ENCODE data around the gene ARHGDIB.

The ARHGDIB gene

DNA sequence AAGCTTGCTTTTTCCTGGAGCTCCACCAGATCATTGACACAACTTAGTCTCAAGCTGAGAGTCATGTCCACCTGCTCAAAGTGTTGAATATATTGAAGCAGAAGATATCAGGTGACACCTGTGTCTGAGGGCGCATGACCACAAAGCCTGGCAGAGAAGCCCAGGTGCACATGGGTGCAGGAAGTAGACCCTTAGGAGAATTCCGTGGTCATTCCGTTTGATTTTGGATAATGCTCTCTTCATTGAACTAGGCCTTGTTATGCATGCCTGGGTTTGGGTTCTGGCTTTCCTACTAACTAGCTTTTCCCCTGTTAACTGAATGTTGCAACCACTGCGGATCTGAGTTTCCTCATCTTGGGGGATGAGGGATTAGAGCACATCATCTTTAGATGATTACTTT, 7.1 kb downstream of the ARHGDIB start:
- DNase-seq: peak; percentile 4

- no peak for DNase-seq
Measured at GRCh38 chr12:14953752-14954151, 7.6 kb downstream of the ARHGDIB start.

- DNase-seq: peak; percentile 67
Measured at GRCh38 chr12:14952299-14952921, 9.0 kb downstream of the ARHGDIB start.

DNA sequence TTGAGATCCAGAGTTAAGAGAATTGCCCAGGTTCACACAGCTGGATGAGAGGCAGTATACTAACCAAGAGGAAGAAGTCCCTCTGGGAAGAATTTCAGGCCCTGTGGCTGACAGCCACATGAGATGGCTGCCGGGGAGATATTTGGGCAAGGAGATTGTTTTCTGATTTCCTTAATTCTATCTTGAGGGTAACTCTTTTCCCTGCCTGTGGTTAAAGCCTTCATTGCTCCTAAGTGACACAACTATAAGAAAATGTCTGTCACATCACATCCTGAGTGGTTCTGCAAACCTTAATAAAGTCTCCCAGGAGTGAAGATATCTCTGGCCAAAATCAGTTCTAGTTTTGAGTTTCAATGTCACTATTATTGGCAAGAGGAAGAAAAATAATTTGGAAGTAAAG, 9.6 kb downstream of the ARHGDIB start:
- no peak for DNase-seq

DNA sequence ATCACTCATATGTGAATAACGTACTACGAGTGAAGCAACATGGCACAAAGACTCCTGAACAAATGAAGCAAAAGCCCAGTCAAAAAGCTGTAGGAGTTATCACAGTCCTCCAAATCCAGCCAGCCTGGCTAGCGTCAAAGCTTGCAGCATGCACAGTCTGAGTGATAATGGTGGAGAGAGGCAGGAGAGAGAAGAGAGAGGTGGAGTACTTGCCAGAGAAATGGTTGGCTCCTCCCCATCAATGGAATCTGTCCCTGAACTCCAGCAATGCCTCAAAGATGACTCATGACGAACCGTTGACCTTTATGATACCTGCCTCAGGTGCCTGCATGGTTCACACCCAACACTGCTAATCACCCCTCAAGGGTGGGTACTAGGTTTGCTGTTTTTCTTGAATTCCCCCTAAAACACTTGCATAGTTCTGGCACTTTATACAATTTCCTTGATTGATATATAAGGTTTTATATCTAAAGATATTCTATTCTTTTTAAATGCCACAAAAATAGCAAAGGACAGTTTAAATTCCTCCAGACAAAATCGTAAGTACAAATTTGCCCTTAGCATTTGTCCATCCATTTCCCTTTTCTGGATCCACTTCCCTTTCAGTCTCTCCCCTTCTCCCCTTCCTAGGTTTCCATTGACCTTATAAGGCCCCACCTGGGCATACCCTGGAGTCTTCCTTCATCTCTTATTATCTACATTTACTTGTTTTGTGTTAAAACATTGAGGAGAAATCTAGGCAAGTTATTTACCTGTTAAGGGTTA, 10.2 kb downstream of the ARHGDIB start:
- no peak for DNase-seq

- no peak for DNase-seq
Measured at GRCh38 chr12:14950421-14950820, 11.0 kb downstream of the ARHGDIB start.

DNA sequence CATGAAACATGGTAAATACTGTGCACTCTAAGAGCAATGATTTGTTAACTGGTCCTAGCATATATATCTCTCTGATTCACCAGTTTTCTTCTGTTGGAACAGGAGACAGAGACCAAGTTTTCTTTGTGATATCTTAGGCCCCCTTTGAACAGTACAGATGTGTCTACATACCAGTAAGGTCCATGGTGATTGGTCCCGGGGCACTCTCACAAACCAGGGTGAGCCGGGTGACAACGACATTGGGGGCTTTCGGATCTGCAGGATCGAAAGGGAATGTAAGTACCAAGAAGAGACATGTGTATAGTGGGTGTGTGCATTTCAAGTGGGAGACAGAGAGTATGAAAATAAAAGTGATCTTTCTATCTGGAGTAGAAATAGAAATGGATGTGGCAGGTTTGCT, 11.8 kb downstream of the ARHGDIB start:
- DNase-seq: no peak

DNA sequence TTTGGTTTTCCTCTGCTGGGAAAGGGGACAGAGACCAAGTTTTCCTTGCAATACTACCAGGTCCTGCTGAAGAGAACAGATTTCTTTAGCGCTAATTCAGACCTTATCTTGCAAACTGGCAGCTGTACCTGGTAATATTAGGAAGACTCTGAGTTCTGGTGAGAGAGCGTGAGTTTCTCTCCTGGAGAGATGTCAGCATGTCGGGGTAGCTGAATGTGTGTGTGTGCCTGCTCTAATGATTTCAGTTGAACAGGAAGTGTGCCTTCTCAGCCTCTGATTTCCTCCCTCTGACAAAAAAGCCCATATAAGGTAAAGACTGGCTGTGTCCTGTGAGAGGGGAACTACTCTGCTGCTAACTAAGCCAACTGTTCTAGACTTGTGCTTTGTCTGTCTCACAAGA, 12.7 kb downstream of the ARHGDIB start:
- DNase-seq: peak; percentile 11

GRCh38 chr12:14946861-14947260, 14.5 kb downstream of the ARHGDIB start:
- no peak for DNase-seq

DNA sequence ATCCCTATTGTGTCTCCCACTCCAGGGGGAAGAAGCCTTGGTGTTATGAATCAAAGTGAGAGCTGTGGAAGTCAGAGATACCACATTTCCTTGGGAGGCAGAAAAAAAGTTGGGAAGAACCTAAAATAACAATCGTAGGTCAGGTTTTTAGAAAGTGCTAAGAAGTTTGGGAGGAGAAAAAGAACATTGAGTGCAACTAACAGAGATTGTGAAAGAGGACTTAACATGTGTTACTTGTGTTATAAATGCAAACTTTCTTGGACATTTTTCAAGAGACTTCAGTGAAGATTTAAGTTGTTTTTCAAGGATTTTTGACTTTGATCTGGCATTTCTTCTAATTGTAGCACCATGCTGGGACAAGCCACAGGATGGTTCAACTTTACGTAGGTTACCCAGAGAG, 15.2 kb downstream of the ARHGDIB start:
- DNase-seq: no peak

DNA sequence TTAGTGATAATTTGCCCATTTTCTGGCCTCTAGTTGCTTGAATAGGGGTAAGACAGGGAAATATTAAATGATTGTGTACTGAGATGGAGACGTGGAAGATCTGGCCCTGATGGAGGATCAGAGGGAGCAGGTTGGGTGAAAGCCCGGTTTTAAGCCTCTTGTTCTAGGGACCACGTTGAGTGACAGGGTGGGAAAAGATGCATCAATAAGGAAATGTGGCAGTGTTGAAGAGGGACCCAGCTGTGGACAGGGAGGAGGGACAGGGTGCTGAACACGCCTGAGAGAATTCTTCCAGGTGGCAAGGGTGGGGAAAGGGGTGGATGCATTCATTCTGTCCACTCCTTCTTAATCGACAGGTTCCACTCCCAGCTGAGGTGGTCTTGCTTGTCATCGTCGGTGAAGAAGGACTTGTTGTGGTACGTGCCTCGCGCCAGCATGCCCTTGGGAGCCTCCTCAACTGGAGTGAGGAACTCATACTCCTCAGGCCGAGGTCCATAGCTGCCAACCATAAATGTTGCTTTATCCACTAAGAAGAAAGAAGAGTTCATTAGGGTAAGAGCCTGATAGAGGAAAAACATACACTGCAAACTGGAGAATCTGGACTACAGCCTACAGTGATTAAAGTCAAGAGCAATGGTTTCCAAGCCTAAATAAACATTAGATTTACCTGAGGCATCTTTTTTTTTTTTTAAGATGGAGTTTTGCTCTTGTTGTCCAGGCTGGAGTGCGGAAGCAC, 19.0 kb downstream of the ARHGDIB start:
- DNase-seq: peak; percentile 27

DNA sequence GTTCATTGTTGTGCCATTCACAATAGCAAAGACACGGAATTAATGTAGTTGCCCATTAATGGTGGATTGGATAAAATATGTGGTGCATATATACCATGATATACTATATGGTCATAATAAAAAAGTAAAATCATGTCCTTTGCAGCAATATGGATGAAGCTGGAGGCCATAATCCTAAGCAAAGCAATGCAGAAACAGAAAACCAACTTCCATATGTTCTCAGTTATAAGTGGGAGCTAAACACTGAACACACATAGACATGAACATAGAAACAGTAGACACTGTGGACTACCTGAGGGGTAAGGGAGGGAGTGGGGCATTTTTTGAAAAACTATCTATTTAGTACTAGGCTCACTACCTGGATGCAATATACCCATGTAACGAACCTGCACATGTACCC, 20.0 kb downstream of the ARHGDIB start:
- DNase-seq: no peak

DNA sequence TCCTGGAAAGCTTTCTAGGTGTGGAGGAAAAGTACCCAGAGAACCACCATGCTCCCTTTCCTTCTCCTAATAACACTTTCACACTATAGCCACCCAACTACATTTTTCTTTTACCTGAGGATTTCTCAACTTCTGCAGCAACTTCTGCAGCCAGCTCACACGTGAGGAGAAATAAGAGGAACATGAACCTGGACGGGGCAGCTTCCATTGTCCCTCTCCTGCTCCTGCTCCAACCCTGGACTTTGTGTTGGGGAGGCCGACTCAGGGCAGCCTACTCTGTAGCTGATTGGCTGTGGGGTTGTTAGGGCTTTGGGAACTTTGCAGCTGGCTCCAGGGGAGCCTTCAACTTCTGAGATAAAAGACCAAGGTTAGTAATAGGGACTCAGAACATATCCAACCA, 23.1 kb downstream of the ARHGDIB start, which contains the start of gene ERP27:
ERP27 (minus strand) TSS at position 237 of the 400 bp plus-strand sequence; CDS start at position 208, 29 bp downstream.
- no peak for DNase-seq

- DNase-seq: no peak
Measured at GRCh38 chr12:14937689-14938088, 23.7 kb downstream of the ARHGDIB start.

- DNase-seq: no peak
Measured at GRCh38 chr12:14937014-14937413, 24.4 kb downstream of the ARHGDIB start.

DNA sequence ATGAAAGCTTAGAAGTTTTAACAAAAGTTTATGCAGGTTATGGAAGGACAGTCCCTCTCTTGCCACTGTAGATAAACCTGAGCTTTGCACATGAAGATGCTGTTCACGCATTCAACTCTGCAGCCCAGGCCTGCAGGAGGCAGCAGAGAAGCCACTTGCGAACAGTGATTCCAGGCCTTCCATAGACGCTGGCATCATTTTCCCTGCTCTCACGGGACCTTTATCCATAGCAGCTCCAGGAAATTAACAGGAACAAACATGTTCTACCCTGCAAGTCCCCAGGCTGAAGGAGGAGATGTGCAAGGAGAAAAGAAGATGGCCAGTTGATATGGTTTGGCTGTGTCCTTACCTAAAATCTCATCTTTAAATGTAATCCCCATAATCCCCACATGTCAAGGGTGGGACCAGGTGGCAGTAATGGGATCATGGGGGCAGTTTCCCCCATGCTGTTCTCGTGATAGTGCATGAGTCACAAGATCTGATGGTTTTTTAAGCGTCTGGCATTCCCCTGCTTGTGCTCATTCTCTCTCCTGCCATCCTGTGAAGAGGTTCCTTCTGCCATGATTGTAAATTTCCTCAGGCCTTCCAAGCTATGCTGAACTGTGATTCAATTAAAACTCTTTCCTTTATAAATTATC, 25.1 kb downstream of the ARHGDIB start:
- DNase-seq: no peak

DNA sequence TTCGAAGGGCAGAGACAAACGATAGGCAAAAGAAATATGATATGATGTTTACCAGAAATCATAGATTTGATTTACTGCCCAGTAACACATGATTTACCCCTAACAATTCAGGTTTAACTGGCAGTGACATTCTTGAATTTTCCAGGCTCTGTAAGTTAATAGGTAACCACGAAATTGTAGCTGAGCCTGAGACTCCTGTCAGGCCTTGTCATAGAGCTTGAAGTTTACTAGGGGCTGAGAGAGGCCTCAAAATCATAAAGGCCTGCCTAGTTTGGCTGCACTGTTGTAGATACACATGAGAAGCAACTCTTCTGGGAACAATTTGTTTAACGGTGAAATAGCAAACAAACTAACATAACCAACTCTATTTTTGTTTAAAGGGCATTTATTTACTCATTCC, 26.4 kb downstream of the ARHGDIB start:
- DNase-seq: no peak

- no peak for DNase-seq
Measured at GRCh38 chr12:14934511-14934910, 26.9 kb downstream of the ARHGDIB start.

DNA sequence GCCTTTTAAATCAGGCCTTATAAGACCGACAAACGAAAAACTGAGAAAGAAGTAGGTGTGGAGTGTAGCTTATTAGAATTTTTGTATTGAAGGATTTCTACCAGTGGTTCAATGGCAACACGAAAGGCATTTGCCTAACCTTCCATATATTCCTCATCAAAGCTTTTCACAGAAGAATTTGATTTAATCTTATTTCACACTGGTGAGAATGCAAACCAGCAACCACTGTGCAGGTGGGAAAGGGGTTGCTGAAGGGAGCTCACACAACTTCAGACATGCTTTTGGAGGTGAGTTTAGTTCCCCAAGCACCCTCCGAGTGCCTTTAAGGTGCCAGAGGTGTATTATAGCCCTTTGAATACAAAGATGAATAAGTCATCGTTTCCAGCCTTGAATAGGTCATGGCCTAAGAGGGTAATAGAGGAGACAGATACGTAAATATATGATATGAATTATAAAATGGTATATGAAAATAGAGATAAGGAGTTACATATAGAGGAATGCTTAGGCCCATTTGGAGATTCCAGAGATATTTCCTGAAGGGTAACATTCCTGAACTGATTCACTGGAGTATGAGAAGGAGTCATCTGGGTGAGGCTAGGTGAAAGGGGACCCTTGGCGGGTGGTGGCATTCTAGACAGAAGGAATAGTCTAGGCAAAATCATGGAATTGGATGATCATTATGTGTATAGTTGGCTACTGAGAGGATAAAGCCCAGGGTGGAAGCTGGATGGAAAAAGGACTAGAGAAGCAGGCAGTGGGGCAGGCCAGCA, 29.4 kb downstream of the ARHGDIB start:
- no peak for DNase-seq

GRCh38 chr12:14931359-14931758, 30.0 kb downstream of the ARHGDIB start:
- DNase-seq: peak; percentile 89

DNA sequence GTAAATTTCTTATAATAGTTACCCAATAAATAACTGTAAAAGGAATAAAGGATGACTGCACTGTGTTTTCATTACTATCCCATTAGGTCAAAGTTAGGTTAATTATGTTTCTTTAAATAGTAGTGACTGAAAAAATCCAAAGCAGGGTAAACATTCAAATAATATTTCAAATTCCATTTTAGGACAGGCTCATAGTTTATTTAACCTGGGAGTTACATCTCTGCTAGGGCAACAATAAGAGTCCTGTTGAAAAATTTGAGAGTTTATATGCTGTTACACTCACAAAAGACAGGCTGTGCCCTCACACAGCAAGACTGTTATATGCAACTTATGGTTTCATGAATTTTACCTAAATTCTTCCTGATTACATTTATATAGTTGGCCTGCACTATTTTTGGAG, 31.1 kb downstream of the ARHGDIB start:
- DNase-seq: no peak

GRCh38 chr12:14928931-14929330, 32.5 kb downstream of the ARHGDIB start:
- peak; percentile 89 for DNase-seq

DNA sequence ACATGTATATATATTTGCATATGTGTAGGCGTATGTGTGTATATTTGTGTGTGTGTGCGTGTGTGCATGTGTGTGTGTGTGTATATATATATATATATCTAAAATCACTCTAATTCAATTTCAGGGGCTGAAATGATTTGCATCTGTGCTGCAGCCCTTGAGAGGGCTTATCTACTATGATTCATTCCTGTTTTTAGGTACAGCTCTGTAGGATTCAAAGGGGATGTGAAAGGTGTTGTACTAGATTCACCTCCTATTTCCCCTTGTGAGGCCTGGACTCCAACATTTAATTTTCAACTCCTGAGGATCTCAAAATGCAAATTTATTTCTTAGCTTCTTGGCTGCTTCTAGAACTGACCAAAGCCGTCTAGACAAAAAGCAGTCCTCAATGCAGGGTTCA, 34.1 kb downstream of the ARHGDIB start:
- no peak for DNase-seq
